Stimulated activated CD4-positive, alpha-beta T cell treated with anti-CD3 and anti-CD28 coated beads, Interleukin-4, amount 100 ng/mL, for 1 hour (primary cell): ENCODE data around the gene CLECL1.
"Not testable (repeated sequence)": the region's sequence is repeated elsewhere in the genome, so short reads cannot be mapped to it uniquely, and the experiment has no call there.

Experiments used
- DNase-seq: peaks from one replicate; pipeline ENCODE4 v3.0.0-alpha.2; 2020

The CLECL1 gene

GRCh38 chr12:9718968-9719367, 13.9 kb downstream of the CLECL1 start:
- no peak for DNase-seq

DNA sequence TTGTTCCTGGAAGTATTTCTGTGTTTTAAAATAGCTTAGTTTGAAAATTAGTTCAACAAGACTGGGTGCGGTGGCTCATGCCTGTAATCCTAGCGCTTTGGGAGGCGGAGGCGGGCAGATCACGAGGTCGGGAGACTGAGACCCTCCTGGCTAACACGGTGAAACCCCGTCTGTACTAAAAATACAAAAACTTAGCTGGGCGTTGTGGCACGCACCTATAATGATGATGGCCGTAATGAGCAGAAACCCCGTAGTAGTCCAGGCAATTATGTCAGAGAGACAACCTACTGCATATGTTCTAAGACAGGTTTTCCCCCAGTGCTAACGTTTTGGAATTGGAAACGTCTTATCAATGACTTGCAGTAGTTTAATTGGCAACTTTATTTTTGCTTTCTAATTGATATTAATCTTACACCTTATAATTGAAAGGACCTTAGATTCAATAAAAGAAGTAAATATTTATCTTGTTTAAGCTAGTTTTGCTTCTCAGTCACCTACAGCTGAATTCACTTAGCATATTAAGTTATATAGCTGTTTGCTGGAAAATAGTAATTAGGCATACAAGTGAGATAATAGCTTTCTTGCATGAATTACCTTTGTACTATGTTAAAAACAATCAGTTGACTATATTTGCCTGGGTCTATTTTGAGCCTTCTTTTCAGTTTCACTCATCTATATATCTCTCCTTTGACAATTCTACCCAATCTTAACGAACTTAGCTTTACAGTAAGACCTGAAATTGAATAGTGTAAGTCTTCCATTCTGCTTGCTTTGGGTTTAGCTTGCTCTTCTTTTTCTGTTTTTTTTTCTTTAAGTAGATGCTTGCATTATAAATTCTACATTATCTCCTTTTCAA, 15.6 kb downstream of the CLECL1 start:
- no peak for DNase-seq

- DNase-seq, result not testable (repeated sequence)
Observed at GRCh38 chr12:9713032-9713558, 19.8 kb downstream of the CLECL1 start.

GRCh38 chr12:9711664-9712063, 21.2 kb downstream of the CLECL1 start:
- DNase-seq, result no peak

DNA sequence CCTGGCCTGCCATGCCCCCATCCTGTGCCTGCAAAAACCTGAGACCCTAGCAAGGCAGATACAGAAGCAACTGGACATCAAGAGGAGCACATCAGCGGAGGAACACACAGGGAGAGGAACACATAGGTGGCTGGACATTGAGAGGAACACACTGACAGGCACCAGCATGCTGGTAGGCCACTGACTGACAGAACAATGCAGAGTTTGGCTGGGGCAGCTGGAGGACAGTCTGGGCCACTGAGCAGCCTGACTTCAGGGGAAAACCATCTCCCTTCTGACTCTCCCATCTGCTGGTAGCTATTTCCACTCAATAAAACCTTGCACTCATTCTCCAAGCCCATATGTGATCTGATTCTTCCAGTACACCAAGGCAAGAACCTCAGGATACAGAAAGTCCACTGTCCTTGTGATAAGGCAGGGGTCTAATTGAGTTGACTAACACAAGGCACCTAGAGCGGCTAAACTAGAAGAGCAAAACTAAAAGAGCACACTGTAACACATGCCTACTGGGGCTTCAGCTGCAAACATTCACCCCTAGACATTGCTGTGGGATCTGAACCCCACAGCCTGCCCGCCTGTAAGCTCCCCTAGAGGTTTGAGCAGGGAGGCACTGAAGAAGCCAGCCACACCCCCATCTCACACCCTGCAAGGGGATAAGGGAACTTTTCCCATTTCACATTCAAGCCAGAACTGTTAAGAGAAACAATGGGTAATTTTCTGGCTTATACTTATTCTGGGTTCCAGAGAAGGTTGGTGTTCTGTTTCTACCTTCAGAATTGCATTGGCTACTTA, 22.1 kb downstream of the CLECL1 start:
- DNase-seq, result no peak

DNA sequence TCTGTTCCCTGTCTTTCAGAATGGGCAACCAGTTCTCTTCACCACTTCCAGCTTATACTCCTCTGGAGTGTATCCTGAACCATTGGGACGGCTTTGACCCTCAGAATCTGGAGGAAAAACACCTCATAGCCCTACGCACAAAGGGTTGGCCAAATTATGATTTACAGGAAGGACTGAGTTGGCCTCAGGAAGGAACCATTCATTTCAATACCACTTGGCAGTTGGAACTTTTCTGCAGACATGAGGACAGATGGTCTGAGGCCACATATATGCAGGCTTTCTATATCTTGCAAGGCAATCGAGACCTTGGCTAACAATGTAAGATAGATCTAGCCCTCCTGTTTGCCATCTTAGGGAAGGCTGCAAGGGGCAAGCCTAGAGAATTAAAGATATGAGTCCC, 24.0 kb downstream of the CLECL1 start:
- no peak for DNase-seq

GRCh38 chr12:9707864-9708808, 24.8 kb downstream of the CLECL1 start:
- peak; percentile 63 for DNase-seq

GRCh38 chr12:9707356-9707755, 25.5 kb downstream of the CLECL1 start:
- DNase-seq, result no peak

GRCh38 chr12:9706086-9706685, 26.7 kb downstream of the CLECL1 start:
- DNase-seq, result no peak

- DNase-seq, result not testable (repeated sequence)
Observed at GRCh38 chr12:9704561-9704960, 28.3 kb downstream of the CLECL1 start.

- peak; percentile 9 for DNase-seq
Observed at GRCh38 chr12:9702255-9702654, 30.6 kb downstream of the CLECL1 start.

DNA sequence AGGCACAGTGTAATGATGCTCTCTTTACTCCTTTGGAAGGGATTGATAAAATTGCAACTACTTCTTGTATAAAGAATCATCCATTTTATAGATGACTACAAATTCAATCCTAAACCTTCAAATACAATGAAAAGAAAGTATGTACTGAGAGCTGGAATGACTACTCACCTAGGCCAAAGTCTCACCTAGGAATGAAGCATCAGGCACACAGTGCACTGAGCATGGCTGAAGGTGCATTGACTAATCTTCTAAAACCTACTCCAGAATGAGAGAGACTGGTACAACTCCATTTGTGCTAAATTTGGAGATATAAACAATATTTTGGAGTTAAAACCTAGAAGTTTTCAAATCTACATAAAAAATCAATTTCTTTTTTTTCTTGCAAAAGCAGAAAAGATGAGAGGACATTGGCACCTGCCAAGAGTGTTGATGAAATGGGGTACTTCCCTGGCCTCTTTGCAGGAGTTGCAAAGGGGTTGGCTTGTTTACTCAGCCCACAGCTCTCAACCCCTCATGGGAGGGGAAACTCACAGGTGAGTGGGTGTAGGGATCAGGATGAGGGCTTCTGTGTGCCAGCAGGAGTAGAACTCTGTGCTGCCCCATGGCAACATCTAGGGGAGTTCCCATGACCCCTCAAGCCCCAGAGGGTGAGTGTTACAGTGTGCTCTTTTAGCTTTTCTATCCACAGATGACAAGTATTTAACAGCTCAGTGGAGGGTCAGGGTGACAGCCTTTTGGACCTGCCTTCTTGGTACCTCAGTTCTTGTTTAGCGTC, 31.3 kb downstream of the CLECL1 start:
- DNase-seq, result peak; percentile 16

GRCh38 chr12:9700606-9700956, 32.3 kb downstream of the CLECL1 start:
- DNase-seq, result no peak

GRCh38 chr12:9699898-9700605, 32.8 kb downstream of the CLECL1 start:
- no peak for DNase-seq

GRCh38 chr12:9699269-9699897, 33.5 kb downstream of the CLECL1 start:
- no peak for DNase-seq

GRCh38 chr12:9698681-9699080, 34.2 kb downstream of the CLECL1 start:
- DNase-seq, result no peak

DNA sequence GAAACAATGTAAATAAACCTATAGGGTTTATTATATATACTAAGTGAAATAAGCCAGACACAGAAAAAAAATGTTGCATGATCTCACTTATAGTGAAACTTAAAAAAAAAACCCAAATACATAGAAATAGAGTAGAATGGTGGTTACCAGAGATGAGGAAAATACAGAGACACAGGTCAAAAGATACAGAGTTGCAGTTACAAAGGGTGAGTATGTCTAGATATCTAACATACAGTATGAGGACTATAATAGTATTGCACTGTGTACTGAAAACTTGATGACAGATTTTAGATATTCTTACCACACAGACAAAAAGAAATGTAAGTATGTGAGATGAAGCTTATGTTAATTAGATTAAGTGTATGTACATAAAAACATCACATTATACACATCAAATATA, 35.3 kb downstream of the CLECL1 start:
- DNase-seq, result no peak

- not testable (repeated sequence) for DNase-seq
Observed at GRCh38 chr12:9695661-9696060, 37.2 kb downstream of the CLECL1 start.

- not testable (repeated sequence) for DNase-seq
Observed at GRCh38 chr12:9695150-9695549, 37.7 kb downstream of the CLECL1 start.

DNA sequence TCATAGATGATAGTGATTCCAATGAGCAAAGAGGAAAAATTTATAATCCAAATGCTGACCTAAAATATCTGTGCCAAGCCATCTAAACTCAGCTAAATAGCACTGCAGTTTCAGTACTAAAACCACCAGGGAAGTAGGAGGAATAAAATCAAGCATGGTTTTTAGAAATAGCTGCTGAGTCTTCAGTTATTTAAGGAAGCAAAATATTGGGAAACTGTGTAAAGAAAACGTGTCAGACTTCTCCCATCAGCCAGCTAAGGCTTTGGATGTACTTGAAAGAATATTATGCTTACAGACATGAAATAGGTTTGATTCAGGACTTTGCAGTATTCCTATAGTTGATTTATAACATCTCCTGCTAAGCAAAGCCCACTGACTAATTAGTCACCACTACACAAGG, 38.7 kb downstream of the CLECL1 start:
- DNase-seq, result no peak
